SK-N-SH treated with all-trans-retinoic acid at 6 μM for 48 hours (cell line): ENCODE data around the gene CLDN4.
A peak's percentile ranks its signal among the peaks of the same experiment; 100 is the strongest.

Source experiments
- ATAC-seq: fragments of 200-7000 bp; cut with Tn5 transposase; 3 replicates; pipeline ENCODE4 v1.9.1; 2020; ENCODE audit warnings: mild to moderate bottlenecking, moderate library complexity
- ARNTL ChIP-seq: fragments of 450-650 bp; formaldehyde crosslinking; IDR thresholded peaks from 2 replicates; pipeline ENCODE4 v1.5.0; 2020; ENCODE audit warnings: low read depth, mild to moderate bottlenecking, moderate library complexity, borderline replicate concordance
- BACH2 ChIP-seq: fragments of 250-450 bp; sonication (Bioruptor Pico); IDR thresholded peaks from 2 replicates; pipeline ENCODE4 v1.9.0; 2021; ENCODE audit warnings: mild to moderate bottlenecking, borderline replicate concordance
- CREB5 ChIP-seq: fragments of 250-450 bp; sonication (Bioruptor Pico); IDR thresholded peaks from 2 replicates; pipeline ENCODE4 v1.5.1; 2020; ENCODE audit warnings: low read depth, mild to moderate bottlenecking, moderate library complexity
- CSDC2 ChIP-seq: fragments of 250-450 bp; sonication (Bioruptor Pico); IDR thresholded peaks from 2 replicates; pipeline ENCODE4 v1.5.0; 2020; ENCODE audit warnings: mild to moderate bottlenecking, moderate library complexity
- ESRRG ChIP-seq: fragments of 250-450 bp; sonication (Bioruptor Pico); IDR thresholded peaks from 2 replicates; pipeline ENCODE4 v1.6.1; 2021; ENCODE audit warnings: mild to moderate bottlenecking
- GLIS3 ChIP-seq: fragments of 250-450 bp; sonication (Bioruptor Pico); IDR thresholded peaks from 2 replicates; pipeline ENCODE4 v1.5.0; 2020; ENCODE audit warnings: mild to moderate bottlenecking, moderate library complexity
- OSR1 ChIP-seq: fragments of 250-450 bp; sonication (Bioruptor Pico); IDR thresholded peaks from 2 replicates; pipeline ENCODE4 v1.8.0; 2022; ENCODE audit warnings: moderate library complexity, mild to moderate bottlenecking, inconsistent platforms
- POU6F1 ChIP-seq: fragments of 250-450 bp; sonication (Bioruptor Pico); IDR thresholded peaks from 2 replicates; pipeline ENCODE4 v1.8.0; 2021; ENCODE audit warnings: low read depth, mild to moderate bottlenecking, moderate library complexity, borderline replicate concordance
- PPARA ChIP-seq: fragments of 250-450 bp; sonication (Bioruptor Pico); IDR thresholded peaks from 2 replicates; pipeline ENCODE4 v1.5.0; 2020; ENCODE audit warnings: mild to moderate bottlenecking, borderline replicate concordance
- RARB ChIP-seq: fragments of 250-450 bp; sonication (Bioruptor Pico); IDR thresholded peaks from 2 replicates; pipeline ENCODE4 v1.8.0; 2021; ENCODE audit warnings: mild to moderate bottlenecking, moderate library complexity
- TCF4 ChIP-seq: fragments of 250-450 bp; sonication (Bioruptor Pico); IDR thresholded peaks from 2 replicates; pipeline ENCODE4 v1.8.0; 2021; ENCODE audit warnings: mild to moderate bottlenecking, moderate library complexity, borderline replicate concordance
- TOX ChIP-seq: fragments of 250-450 bp; sonication (Bioruptor Pico); IDR thresholded peaks from 2 replicates; pipeline ENCODE4 v1.8.0; 2021; ENCODE audit warnings: mild to moderate bottlenecking, moderate library complexity, borderline replicate concordance
- ZC3H10 ChIP-seq: fragments of 250-450 bp; sonication (Bioruptor Pico); IDR thresholded peaks from 2 replicates; pipeline ENCODE4 v1.5.1; 2021; ENCODE audit warnings: mild to moderate bottlenecking, moderate library complexity
- ZFP3 ChIP-seq: fragments of 250-450 bp; sonication (Bioruptor Pico); IDR thresholded peaks from 2 replicates; pipeline ENCODE4 v1.5.0; 2020; ENCODE audit warnings: mild to moderate bottlenecking, moderate library complexity
- ZFP30 ChIP-seq: fragments of 450-650 bp; formaldehyde crosslinking; IDR thresholded peaks from 2 replicates; pipeline ENCODE4 v1.5.0; 2022; ENCODE audit warnings: mild to moderate bottlenecking, moderate library complexity
- ZNF70 ChIP-seq: fragments of 450-650 bp; formaldehyde crosslinking; IDR thresholded peaks from 2 replicates; pipeline ENCODE4 v1.5.0; 2020; ENCODE audit warnings: mild to moderate bottlenecking, moderate library complexity
- ZNF8 ChIP-seq: fragments of 450-650 bp; formaldehyde crosslinking; IDR thresholded peaks from 2 replicates; pipeline ENCODE4 v1.5.0; 2020; ENCODE audit warnings: mild to moderate bottlenecking, moderate library complexity
- TF ChIP-seq, protein P1 (sequence below): fragments of 250-450 bp; sonication (Bioruptor Pico); IDR thresholded peaks from 2 replicates; pipeline ENCODE4 v1.8.0; 2020; ENCODE audit warnings: mild to moderate bottlenecking, moderate library complexity, borderline replicate concordance
- TF ChIP-seq, protein P2 (sequence below): fragments of 250-450 bp; sonication (Bioruptor Pico); IDR thresholded peaks from 2 replicates; pipeline ENCODE4 v1.5.0; 2020; ENCODE audit warnings: mild to moderate bottlenecking, moderate library complexity

The CLDN4 gene

DNA sequence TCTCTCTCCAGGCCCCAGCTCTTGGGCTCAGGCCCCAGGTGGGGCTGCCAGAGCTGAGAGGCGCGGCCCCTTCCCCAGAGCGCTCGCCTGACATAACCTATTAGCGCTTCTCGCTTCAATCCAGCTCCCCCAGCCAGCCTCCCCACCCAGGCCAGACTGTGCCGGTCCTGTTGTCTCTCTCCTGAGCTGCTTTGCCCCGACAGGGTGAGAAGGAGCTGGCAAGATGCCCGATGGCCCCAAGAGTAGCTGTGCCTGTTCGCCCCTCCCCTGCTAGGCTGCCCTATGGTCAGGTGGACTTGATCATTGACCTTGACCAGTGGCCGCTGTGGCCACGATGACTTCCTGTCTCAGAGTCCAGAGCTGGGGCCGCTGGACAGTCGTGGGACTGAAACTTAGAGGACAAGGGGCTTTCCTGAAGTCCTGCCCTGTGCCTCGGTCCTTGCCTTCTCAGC lies 39.3 kb downstream of the CLDN4 start:
- peak; percentile 6; the same call in 2 of the 3 replicates for ATAC-seq
- TF ChIP-seq ZFP30 = no peak
- no peak for TF ChIP-seq OSR1
- no peak for TF ChIP-seq ZC3H10 (CRISPR knock-in tag)
- TF ChIP-seq ZNF8 (CRISPR knock-in tag) = no peak
- TF ChIP-seq ESRRG (CRISPR knock-in tag) = no peak
- no peak for TF ChIP-seq CSDC2 (CRISPR knock-in tag)
- TF ChIP-seq CREB5 (CRISPR knock-in tag) = no peak
- TF ChIP-seq GLIS3 = no peak
- no peak for TF ChIP-seq RARB
- TF ChIP-seq, protein P1, sequence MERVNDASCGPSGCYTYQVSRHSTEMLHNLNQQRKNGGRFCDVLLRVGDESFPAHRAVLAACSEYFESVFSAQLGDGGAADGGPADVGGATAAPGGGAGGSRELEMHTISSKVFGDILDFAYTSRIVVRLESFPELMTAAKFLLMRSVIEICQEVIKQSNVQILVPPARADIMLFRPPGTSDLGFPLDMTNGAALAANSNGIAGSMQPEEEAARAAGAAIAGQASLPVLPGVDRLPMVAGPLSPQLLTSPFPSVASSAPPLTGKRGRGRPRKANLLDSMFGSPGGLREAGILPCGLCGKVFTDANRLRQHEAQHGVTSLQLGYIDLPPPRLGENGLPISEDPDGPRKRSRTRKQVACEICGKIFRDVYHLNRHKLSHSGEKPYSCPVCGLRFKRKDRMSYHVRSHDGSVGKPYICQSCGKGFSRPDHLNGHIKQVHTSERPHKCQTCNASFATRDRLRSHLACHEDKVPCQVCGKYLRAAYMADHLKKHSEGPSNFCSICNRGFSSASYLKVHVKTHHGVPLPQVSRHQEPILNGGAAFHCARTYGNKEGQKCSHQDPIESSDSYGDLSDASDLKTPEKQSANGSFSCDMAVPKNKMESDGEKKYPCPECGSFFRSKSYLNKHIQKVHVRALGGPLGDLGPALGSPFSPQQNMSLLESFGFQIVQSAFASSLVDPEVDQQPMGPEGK (CRISPR knock-in tag) = no peak
- no peak for TF ChIP-seq ARNTL (CRISPR knock-in tag)
- no peak for TF ChIP-seq TOX (CRISPR knock-in tag)
- TF ChIP-seq PPARA = no peak
- TF ChIP-seq ZFP3 (CRISPR knock-in tag) = no peak
- TF ChIP-seq TCF4 (CRISPR knock-in tag) = no peak
- TF ChIP-seq, protein P2, sequence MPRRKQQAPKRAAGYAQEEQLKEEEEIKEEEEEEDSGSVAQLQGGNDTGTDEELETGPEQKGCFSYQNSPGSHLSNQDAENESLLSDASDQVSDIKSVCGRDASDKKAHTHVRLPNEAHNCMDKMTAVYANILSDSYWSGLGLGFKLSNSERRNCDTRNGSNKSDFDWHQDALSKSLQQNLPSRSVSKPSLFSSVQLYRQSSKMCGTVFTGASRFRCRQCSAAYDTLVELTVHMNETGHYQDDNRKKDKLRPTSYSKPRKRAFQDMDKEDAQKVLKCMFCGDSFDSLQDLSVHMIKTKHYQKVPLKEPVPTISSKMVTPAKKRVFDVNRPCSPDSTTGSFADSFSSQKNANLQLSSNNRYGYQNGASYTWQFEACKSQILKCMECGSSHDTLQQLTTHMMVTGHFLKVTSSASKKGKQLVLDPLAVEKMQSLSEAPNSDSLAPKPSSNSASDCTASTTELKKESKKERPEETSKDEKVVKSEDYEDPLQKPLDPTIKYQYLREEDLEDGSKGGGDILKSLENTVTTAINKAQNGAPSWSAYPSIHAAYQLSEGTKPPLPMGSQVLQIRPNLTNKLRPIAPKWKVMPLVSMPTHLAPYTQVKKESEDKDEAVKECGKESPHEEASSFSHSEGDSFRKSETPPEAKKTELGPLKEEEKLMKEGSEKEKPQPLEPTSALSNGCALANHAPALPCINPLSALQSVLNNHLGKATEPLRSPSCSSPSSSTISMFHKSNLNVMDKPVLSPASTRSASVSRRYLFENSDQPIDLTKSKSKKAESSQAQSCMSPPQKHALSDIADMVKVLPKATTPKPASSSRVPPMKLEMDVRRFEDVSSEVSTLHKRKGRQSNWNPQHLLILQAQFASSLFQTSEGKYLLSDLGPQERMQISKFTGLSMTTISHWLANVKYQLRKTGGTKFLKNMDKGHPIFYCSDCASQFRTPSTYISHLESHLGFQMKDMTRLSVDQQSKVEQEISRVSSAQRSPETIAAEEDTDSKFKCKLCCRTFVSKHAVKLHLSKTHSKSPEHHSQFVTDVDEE (CRISPR knock-in tag) = no peak

DNA sequence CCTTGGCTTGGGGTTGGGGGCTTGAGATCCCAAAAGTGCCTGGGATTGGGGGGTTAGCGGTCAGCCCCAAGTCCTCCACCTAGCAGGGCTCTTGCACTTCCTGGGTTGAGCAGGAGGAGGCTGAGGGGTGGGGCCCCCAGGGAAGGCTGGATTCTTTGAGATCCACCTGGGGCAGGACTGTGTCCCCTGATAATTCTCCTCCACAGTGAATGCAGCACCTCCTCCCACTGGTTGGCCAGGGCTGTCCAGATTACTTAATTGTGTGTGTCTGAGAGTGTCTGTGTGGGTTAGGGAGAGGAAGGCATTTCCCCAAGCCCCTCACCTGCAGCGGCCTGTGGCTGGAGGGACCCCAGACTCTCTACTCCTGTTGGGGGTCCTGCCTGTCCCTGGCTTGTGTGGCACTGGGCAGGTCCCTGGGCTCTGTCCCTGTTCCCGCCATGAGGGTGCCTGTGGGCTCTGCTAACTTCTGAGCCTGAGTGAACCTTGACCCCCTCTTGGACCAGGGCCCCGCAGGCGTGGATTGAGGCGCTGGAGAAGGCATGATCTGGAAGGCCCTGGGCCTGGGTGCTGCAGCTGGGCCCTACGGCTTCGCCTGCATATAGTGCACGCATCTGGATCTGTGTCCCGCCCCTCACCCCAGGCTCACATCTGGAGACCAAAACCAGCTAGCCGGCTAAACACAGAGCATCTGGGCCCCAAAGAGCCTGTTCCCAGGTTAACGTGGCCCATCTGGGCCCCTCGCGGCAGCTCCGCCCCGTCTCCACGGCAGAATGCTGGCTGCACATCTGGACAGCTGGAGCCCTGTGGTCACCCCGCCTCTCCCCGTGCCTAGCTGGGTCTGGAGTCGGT lies 40.6 kb downstream of the CLDN4 start:
- no peak for TF ChIP-seq BACH2 (CRISPR knock-in tag)
- no peak for TF ChIP-seq POU6F1 (CRISPR knock-in tag)
- TF ChIP-seq OSR1 = no peak
- TF ChIP-seq CSDC2 (CRISPR knock-in tag) = no peak
- no peak; the same call in none of the 3 replicates for ATAC-seq

GRCh38 chr7:73872056-73872908 lies 41.5 kb downstream of the CLDN4 start:
- no peak for TF ChIP-seq OSR1
- TF ChIP-seq ZNF70 (CRISPR knock-in tag) = no peak
- no peak for TF ChIP-seq BACH2 (CRISPR knock-in tag)
- no peak for TF ChIP-seq POU6F1 (CRISPR knock-in tag)
- no peak for TF ChIP-seq GLIS3
- TF ChIP-seq, protein P2 (CRISPR knock-in tag) = no peak
- ATAC-seq = no peak
